Upper lobe of left lung (tissue), 4 donors: ENCODE measurements around the gene CEP72.
"Not testable (repeated sequence)": the region's sequence is repeated elsewhere in the genome, so short reads cannot be mapped to it uniquely, and the experiment has no call there.

Source experiments
- CTCF ChIP-seq, 6 experiments: fragments of 450-650 bp in 4 of 6; fragments of 200-600 bp in 2 of 6; sonication (generic) in 2 of 6; IDR thresholded peaks; one replicate each; pipeline ENCODE4 v1.5.1; 2016 to 2019; ENCODE audit warnings: antibody characterized with exemption in 6 of 6
- POLR2A ChIP-seq, 4 donors: fragments of 450-650 bp; IDR thresholded peaks; one replicate each; pipeline ENCODE4 v1.5.1; 2016 to 2017; ENCODE audit warnings: antibody characterized with exemption in 4 of 4, mild to moderate bottlenecking in 2 of 4
- POLR2AphosphoS5 ChIP-seq, 2 donors: sonication (generic); formaldehyde crosslinking; IDR thresholded peaks; one replicate each; pipeline ENCODE4 v1.5.1; 2017; ENCODE audit warnings: antibody characterized with exemption in 2 of 2

GRCh38 chr5:577214-577613 is 34.9 kb upstream of the CEP72 start:
- TF ChIP-seq CTCF, POLR2A, POLR2AphosphoS5 (IDR thresholded peaks at IDR 0.05): not testable (repeated sequence)
